Dermis microvascular lymphatic vessel endothelial cell (primary cell): ENCODE results near the gene MCRIP1. TPM values are rescaled to one million over a fixed set of nuclear protein-coding genes. Genes with fewer than 3 reads are reported as not detected.

Experiments used
- DNase-seq, 2 donors: peaks; one replicate each; pipeline versions ENCODE4 v3.0.0 to v3.0.0-alpha.2; 2010; ENCODE audit warnings: low read depth in 2 of 2
- total RNA-seq: library from RNA; depleted of rRNA; stranded (reverse); fragments of >200 nt; gene quantifications from 2 replicates; pipeline ENCODE4 v1.2.1, GENCODE V29; 2014

MCRIP1 gene
- 81.8 and 133 TPM in 2 replicates for total RNA-seq

- peak; percentile 81 to 95 for DNase-seq
Observed at GRCh38 chr17:81833160-81833920, at the start of gene MCRIP1. Gene MCRIP1, minus strand, starts transcription at chr17:81833291. Its CDS starts 8,785 bp downstream, at chr17:81824506.

- no peak for DNase-seq
Observed at GRCh38 chr17:81879121-81879520, 46.0 kb upstream of the MCRIP1 start.

GRCh38 chr17:81878294-81878693, 45.2 kb upstream of the MCRIP1 start:
- DNase-seq, result no peak

GRCh38 chr17:81877569-81877968, 44.5 kb upstream of the MCRIP1 start:
- no peak for DNase-seq

GRCh38 chr17:81871387-81872230, 38.5 kb upstream of the MCRIP1 start:
- DNase-seq, result peak; percentile 71 to 89

- no peak for DNase-seq
Observed at GRCh38 chr17:81870981-81871386, 37.9 kb upstream of the MCRIP1 start, which contains the start of gene ARHGDIA. Gene ARHGDIA, minus strand, starts transcription at chr17:81871337. Its CDS starts 1,407 bp downstream, at chr17:81869930.

- peak in 1 of 2 donors; percentile 58 for DNase-seq
Observed at GRCh38 chr17:81870131-81870980, 37.3 kb upstream of the MCRIP1 start.

GRCh38 chr17:81869221-81870130, 36.4 kb upstream of the MCRIP1 start:
- peak in 1 of 2 donors; percentile 45 for DNase-seq

GRCh38 chr17:81868674-81869220, 35.7 kb upstream of the MCRIP1 start:
- peak in 1 of 2 donors; percentile 40 for DNase-seq

- DNase-seq, result no peak
Observed at GRCh38 chr17:81867991-81868673, 35.0 kb upstream of the MCRIP1 start.

- DNase-seq, result peak in 1 of 2 donors; percentile 27
Observed at GRCh38 chr17:81867170-81867990, 34.3 kb upstream of the MCRIP1 start.

- no peak for DNase-seq
Observed at GRCh38 chr17:81866440-81867169, 33.5 kb upstream of the MCRIP1 start.

GRCh38 chr17:81865733-81866439, 32.8 kb upstream of the MCRIP1 start:
- peak in 1 of 2 donors; percentile 33 for DNase-seq

GRCh38 chr17:81865358-81865732, 32.3 kb upstream of the MCRIP1 start:
- no peak for DNase-seq

GRCh38 chr17:81863833-81864768, 31.0 kb upstream of the MCRIP1 start:
- no peak for DNase-seq

GRCh38 chr17:81863123-81863675, 30.1 kb upstream of the MCRIP1 start:
- peak in 1 of 2 donors; percentile 46 for DNase-seq
